ENCODE measurements around the gene ADIPOR1.
"Not testable (repeated sequence)": the region's sequence is repeated elsewhere in the genome, so short reads cannot be mapped to it uniquely, and the experiment has no call there.

ADIPOR1 gene

DNA sequence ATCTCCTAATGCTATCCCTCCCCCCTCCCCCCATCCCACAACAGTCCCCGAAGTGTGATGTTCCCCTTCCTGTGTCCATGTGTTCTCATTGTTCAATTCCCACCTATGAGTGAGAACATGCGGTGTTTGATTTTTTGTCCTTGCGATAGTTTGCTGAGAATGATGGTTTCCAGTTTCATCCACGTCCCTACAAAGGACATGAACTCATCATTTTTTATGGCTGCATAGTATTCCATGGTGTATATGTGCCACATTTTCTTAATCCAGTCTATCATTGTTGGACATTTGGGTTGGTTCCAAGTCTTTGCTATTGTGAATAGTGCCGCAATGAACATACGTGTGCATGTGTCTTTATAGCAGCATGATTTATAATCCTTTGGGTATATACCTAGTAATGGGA lies 21.7 kb downstream of the ADIPOR1 start:
- DNase-seq (ENCODE audit: low read depth): not testable (repeated sequence)

DNA sequence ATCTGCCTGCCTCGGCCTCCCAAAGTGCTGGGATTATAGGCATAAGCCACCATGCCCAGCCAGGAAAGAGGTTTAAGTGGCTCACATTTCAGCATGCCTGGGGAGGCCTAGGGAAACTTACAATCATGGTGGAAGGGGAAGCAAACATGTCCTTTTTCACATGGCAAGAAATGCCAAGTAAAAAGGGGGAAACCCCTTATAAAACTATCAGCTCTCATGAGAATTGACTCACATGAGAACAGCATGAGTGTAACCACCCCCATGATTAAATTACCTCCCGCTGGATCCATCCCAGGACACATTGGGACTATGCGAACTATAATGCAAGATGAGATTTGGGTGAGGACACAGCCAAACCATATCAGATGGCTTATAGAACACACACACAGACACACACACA lies 22.3 kb downstream of the ADIPOR1 start:
- no peak for DNase-seq (ENCODE audit: low read depth)

DNA sequence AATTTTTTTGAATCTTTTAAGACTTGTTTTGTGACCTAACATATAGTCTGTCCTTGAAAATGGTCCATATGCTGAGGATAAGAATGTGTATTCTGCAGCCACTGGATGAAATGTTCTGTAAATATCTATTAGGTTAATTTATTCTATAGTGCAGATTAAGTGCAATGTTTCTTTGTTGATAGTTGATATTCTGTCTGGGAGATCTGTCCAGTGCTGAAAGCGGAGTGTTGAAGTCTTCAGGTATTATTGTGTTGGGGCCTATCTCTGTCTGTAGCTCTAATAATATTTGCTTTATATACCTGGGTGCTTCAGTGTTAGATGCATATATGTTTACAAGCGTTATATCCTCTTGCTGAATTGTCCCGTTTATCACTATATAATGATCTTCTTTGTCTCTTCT lies 23.4 kb downstream of the ADIPOR1 start:
- no peak for DNase-seq (ENCODE audit: low read depth)

DNA sequence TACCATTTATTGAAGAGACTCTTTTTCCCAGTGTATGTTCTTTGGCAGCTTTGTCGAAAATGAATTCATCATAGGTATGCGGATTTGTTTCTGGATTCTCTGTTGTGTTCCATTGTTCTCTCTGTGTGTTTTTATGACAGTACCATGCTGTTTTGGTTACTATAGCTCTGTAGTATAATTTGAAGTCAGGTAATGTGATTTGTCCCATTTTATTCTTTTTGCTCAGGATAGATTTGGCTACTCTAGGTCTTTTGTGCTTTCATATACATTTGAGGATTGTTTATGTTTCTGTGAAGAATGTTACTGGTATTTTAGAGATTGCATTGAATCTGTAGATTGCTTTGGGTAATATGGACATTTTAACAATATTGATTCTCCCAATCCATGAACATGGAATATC lies 25.6 kb downstream of the ADIPOR1 start:
- DNase-seq (ENCODE audit: low read depth): no peak

DNA sequence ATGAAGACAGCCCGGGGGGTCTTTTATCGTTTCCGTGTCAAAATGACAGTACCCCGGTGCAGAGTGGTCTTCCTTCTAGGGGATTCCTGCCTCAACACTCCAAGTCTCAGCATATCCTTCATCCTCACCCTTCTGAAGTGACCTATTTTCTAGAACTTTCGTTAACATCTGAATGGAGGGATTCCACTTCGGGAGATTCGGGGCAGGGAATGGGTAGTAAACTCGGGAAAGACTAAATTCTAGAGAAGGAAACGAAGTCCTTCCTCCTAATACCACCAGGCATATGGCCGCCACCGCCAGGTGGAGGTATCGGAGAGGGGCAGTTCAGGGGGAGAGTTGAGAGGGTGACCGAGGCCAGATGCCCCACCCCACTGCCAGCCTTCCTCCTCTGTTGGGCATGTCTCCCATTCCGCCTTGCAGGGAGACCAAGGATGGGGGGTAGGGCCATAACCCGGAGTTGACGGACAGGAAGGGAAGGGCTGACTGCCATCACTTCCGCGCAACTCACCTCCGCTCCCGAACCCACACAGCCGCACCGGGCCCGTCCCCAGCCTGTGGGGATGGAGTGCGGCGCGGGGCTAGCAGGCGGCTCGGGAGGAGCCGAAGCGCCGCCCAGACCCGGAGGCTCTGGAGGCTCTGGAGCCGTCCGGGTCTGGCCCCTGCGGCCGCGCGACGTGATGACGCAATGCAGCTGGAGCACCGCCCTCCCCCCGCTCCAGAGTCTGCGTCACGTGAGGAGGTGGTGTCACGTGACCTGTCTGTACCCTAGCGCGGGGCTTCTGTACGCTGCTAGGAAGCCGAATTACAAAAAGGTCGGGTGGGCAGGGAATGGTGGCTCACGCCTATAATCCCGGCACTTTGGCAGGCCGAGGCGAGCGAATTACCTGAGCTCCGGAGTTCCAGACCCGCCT lies 31.3 kb downstream of the ADIPOR1 start, which contains the start of gene KLHL12:
Gene KLHL12, minus strand, starts transcription at position 654 of the 911 bp plus-strand sequence. CDS start 2,072 bp downstream, outside the sequence.
- DNase-seq (ENCODE audit: low read depth): peak; percentile 83

DNA sequence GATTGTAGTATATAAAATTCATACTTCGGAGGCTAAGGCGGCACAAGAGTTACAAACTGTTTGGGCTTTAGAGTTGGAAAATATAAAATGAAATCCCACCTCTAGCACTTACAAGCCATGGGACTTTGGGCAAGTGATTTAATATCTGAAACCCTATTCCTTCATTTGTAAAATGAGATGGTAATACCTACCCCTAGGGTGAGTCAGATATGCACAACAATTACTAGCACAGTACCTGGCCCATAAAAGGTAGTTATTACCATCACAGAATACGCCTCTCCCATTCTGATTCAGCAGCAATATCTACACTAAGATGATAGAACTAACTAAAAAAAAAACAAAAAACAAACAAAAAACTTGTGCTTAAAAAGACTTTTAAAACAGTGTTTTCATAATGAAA lies 34.6 kb downstream of the ADIPOR1 start:
- DNase-seq (ENCODE audit: low read depth): no peak

GRCh38 chr1:202919615-202920014 lies 38.5 kb downstream of the ADIPOR1 start:
- no peak for DNase-seq (ENCODE audit: low read depth)

- no peak for DNase-seq (ENCODE audit: low read depth)
These were observed 43.0 kb downstream of the ADIPOR1 start for GRCh38 chr1:202915146-202915545.

- DNase-seq (ENCODE audit: low read depth): not testable (repeated sequence)
These were observed 45.6 kb downstream of the ADIPOR1 start for GRCh38 chr1:202912476-202912875.

- DNase-seq (ENCODE audit: low read depth): no peak
These were observed 48.6 kb downstream of the ADIPOR1 start for GRCh38 chr1:202909494-202909893.

DNA sequence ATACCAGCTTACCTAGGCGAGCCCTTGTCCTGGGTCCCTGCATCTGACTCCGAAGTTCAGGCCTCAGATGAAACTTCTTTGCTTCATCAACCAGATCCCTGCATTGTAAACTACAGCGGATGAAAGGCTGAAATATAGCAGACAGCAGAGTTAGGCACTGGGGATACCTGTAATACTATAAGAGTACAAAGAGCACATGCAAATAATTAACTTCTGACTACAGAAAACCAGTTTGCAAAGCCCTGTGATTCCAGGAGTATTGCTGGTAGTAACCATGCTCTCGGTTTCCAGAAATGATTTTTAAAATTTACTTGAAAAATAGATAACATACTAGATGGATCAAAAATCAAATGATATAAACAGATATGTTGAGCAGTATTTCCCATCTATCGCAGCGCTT lies 49.1 kb downstream of the ADIPOR1 start:
- DNase-seq (ENCODE audit: low read depth): no peak

DNA sequence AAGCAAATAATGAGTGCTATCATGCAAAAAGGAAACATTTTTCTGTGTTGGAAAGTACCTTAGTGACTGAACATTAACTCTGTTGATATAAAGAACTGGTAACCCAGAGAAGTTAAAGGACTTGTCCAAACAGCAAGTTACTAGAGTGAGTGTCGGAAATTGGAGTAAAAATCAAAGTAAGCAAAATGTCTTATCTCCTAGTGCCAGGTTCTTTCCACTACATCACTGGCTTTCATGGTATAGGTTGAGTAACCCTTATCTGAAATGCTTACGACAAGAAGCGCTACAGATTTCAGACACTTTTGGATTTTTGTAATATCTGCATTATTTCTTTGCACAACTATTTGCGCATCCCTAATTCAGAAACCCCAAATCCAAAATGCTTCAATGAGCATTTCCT lies 52.8 kb downstream of the ADIPOR1 start:
- no peak for DNase-seq (ENCODE audit: low read depth)

DNA sequence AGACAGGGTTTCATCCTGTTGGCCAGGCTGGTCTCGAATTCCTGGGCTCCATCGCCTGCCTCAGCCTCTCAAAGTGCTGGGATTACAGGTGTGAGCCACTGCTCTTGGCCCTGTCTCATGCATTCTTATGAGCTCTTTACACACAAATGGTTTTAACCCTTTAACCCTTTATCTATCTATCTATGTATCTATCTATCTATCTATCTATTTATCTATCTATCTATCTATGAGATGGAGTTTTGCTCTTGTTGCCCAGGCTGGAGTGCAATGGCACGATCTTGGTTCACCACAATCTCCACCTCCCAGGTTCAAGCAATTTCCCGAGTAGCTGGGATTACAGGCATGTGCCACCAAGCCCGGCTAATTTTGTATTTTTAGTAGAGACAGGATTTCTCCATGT lies 54.3 kb downstream of the ADIPOR1 start:
- not testable (repeated sequence) for DNase-seq (ENCODE audit: low read depth)

- DNase-seq (ENCODE audit: low read depth): no peak
These were observed 56.6 kb downstream of the ADIPOR1 start for GRCh38 chr1:202901555-202901954.

DNA sequence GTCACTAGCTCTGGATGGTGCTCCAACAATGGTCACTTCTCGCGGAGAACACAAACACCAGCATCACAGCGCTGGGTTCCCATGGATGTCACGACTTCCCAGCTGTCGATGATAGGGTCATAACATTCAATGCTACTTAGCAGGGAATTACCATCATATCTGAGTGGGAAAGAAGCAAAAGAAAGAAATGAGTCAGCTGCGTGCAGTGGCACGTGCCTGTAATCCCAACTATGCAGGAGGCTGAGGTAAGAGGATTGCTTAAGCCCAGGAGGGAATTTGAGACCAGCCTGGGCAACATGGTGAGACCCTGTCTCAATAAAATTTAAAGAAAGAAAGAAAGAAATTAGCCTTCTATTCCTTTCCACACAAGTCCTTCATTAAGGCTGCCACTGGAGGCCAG lies 65.6 kb downstream of the ADIPOR1 start:
- DNase-seq (ENCODE audit: low read depth): no peak

Measured in HS-27A (cell line).